Activated T-cell treated with anti-CD3 and anti-CD28 coated beads for 24 hours (primary cell): ENCODE results near the gene PARD6B.
"Not testable (repeated sequence)": the region's sequence is repeated elsewhere in the genome, so short reads cannot be mapped to it uniquely, and the experiment has no call there.

Experiments used
- DNase-seq: peaks from one replicate; pipeline ENCODE4 v3.0.0-alpha.2; 2020; ENCODE audit warnings: low read depth

Gene PARD6B

GRCh38 chr20:50731055-50731929 lies at the start of gene PARD6B:
PARD6B (plus strand) TSS chr20:50731580; CDS start chr20:50731787, 207 bp downstream.
- DNase-seq: peak; percentile 99

- DNase-seq: no peak
These were observed 49.3 kb upstream of the PARD6B start for GRCh38 chr20:50682065-50682464.

- no peak for DNase-seq
These were observed 48.3 kb upstream of the PARD6B start for GRCh38 chr20:50682947-50683530.

GRCh38 chr20:50683570-50683969 lies 47.8 kb upstream of the PARD6B start:
- DNase-seq: no peak

- no peak for DNase-seq
These were observed 44.6 kb upstream of the PARD6B start for GRCh38 chr20:50686821-50687220.

- no peak for DNase-seq
These were observed 43.0 kb upstream of the PARD6B start for GRCh38 chr20:50688256-50688975.

GRCh38 chr20:50689864-50690649 lies 41.3 kb upstream of the PARD6B start:
- DNase-seq: no peak

GRCh38 chr20:50690650-50691572 lies 40.5 kb upstream of the PARD6B start, which contains the start of gene RIPOR3:
RIPOR3 (minus strand) TSS chr20:50691542; CDS start chr20:50691128, 414 bp downstream.
- DNase-seq: no peak

- no peak for DNase-seq
These were observed 39.5 kb upstream of the PARD6B start for GRCh38 chr20:50691573-50692551.

- no peak for DNase-seq
These were observed 38.8 kb upstream of the PARD6B start for GRCh38 chr20:50692552-50692933.

GRCh38 chr20:50693001-50693400 lies 38.4 kb upstream of the PARD6B start:
- DNase-seq: no peak

GRCh38 chr20:50694379-50695134 lies 36.8 kb upstream of the PARD6B start:
- DNase-seq: no peak

- no peak for DNase-seq
These were observed 36.1 kb upstream of the PARD6B start for GRCh38 chr20:50695135-50695872.

GRCh38 chr20:50698255-50698654 lies 33.1 kb upstream of the PARD6B start:
- DNase-seq: not testable (repeated sequence)

GRCh38 chr20:50699688-50700087 lies 31.7 kb upstream of the PARD6B start:
- no peak for DNase-seq

- DNase-seq: no peak
These were observed 30.1 kb upstream of the PARD6B start for GRCh38 chr20:50701041-50701963.
